Caki2 (cell line): ENCODE results near the gene NRK. TPM values are rescaled to one million over a fixed set of nuclear protein-coding genes. Genes with fewer than 3 reads are reported as not detected.

Experiments used
- total RNA-seq: library from RNA; depleted of rRNA; stranded (reverse); fragments of >200 nt; shearing (Covaris generic); gene quantifications from 2 replicates; pipeline ENCODE4 v1.2.3, GENCODE V29; 2014; ENCODE audit warnings: low replicate concordance; rRNA removed

NRK gene
- total RNA-seq, 1 experiment from 2014 or later: not detected

Other genes starting within 250 kb of the NRK start
- gene SERPINA7, start 216.2 kb downstream of the NRK start, total RNA-seq: not detected in 2 replicates